Testis (tissue), 3 donors: ENCODE data around the gene BCR. TPM values are rescaled to one million over a fixed set of nuclear protein-coding genes. Genes with fewer than 3 reads are reported as not detected.

ENCODE experiments used
- DNase-seq: peaks from one replicate; pipeline ENCODE4 v3.0.0-alpha.2; 2019
- H3K27ac ChIP-seq, 2 donors: fragments of 200-600 bp; sonication (generic); one replicate each; pipeline ENCODE4 v1.5.1; 2019
- H3K27me3 ChIP-seq: fragments of 200-600 bp; sonication (generic); one replicate; pipeline ENCODE4 v1.5.1; 2019
- H3K36me3 ChIP-seq: fragments of 200-600 bp; sonication (generic); one replicate; pipeline ENCODE4 v1.5.1; 2017; ENCODE audit warnings: low read depth; ENCODE audit errors: missing control alignments
- H3K4me1 ChIP-seq: fragments of 200-600 bp; sonication (generic); one replicate; pipeline ENCODE4 v1.5.1; 2019
- H3K4me3 ChIP-seq, 2 donors: fragments of 200-600 bp; sonication (generic); one replicate each; pipeline ENCODE4 v1.5.1; 2017 to 2019
- H3K9me3 ChIP-seq: fragments of 200-600 bp; sonication (generic); one replicate; pipeline ENCODE4 v1.5.1; 2017
- CTCF ChIP-seq, 3 experiments: fragments of 450-650 bp in 2 of 3; fragments of 200-600 bp in 1 of 3; sonication (generic) in 1 of 3; IDR thresholded peaks; one replicate each; pipeline ENCODE4 v1.5.1; 2016 to 2019; ENCODE audit warnings: antibody characterized with exemption in 3 of 3, mild to moderate bottlenecking in 2 of 3, moderate library complexity in 1 of 3
- POLR2A ChIP-seq: fragments of 450-650 bp; IDR thresholded peaks from one replicate; pipeline ENCODE4 v1.6.1; 2017; ENCODE audit warnings: antibody characterized with exemption, mild to moderate bottlenecking, moderate library complexity
- WGBS, 2 donors: methylation state at CpG; one replicate each; pipeline ENCODE4 v1.1.5; 2018; 5-methylcytosine and 5-hydroxymethylcytosine counted together
- intact Hi-C: fragments of 100-400 bp; cut with DNase I; formaldehyde crosslinking; loops from one replicate; pipeline ENCODE4 v1.15.1; 2023; ENCODE audit warnings: low total_unique reads
- polyA plus RNA-seq: library from polyadenylated mRNA; stranded (reverse); fragments of 350-450 nt; fragmentation: Illumina TruSeq; extraction: RNeasy Lipid Tissue Mini Kit (QIAGEN cat#74804); gene quantifications from one replicate; pipeline ENCODE4 v1.2.3, GENCODE V29; 2014; ENCODE audit warnings: low read depth, low replicate concordance; ENCODE audit not compliant: insufficient read depth
- total RNA-seq, 2 donors: library from RNA; depleted of rRNA; stranded (reverse); fragments of >200 nt; gene quantifications; one replicate each; pipeline ENCODE4 v1.2.3, GENCODE V29; 2016

Gene BCR
- total and polyA plus RNA-seq, 3 donors from 2014 or later = 52.5 to 108 (median 105) TPM

- H3K9me3 ChIP-seq = no peaks in the 10 kb centered on the region
- no peak overlapping the region for H3K4me3 ChIP-seq
- H3K27ac ChIP-seq = no peak overlapping the region
- no peak for DNase-seq
- H3K4me1 ChIP-seq = peaks cover 23% of the 10 kb centered on the region
- no peaks in the 10 kb centered on the region for H3K27me3 ChIP-seq
- no peak for TF ChIP-seq CTCF (IDR thresholded peaks at IDR 0.05)
- no peak for TF ChIP-seq POLR2A
- intact Hi-C loops = no loop called here
- H3K36me3 ChIP-seq = no peaks in the 10 kb centered on the region
- WGBS, 2 donors = 94 to 96% methylated on average over 3 of the region's 3 CpGs
Measured at GRCh38 chr22:23211622-23212021, 31.3 kb downstream of the BCR start.

GRCh38 chr22:23212061-23213021 is 32.0 kb downstream of the BCR start:
- WGBS, 2 donors = 77 to 85% methylated on average over 8 to 10 of the region's 10 CpGs

GRCh38 chr22:23213022-23213555 is 32.8 kb downstream of the BCR start:
- intact Hi-C loops = no loop called here
- no peaks in the 10 kb centered on the region for H3K27me3 ChIP-seq
- peaks cover 27% of the 10 kb centered on the region for H3K4me1 ChIP-seq
- no peaks in the 10 kb centered on the region for H3K36me3 ChIP-seq
- 80 to 81% methylated on average over 12 to 13 of the region's 13 CpGs for WGBS, 2 donors
- H3K9me3 ChIP-seq = no peaks in the 10 kb centered on the region
- TF ChIP-seq POLR2A = no peak
- no peak for TF ChIP-seq CTCF (IDR thresholded peaks at IDR 0.05)
- no peak overlapping the region for H3K4me3 ChIP-seq
- no peak overlapping the region for H3K27ac ChIP-seq
- DNase-seq = no peak

More at GRCh38 chr22:23212061-23213021, 32.0 kb downstream of the BCR start:
- Histone ChIP-seq H3K27me3 (no peaks in the 10 kb centered on the region), H3K4me1 (peaks cover 23% of the 10 kb centered on the region), H3K27ac (no peak overlapping the region), H3K9me3 (no peaks in the 10 kb centered on the region), H3K36me3 (no peaks in the 10 kb centered on the region), H3K4me3 (no peak overlapping the region)
- TF ChIP-seq POLR2A (no peak), CTCF (IDR thresholded peaks at IDR 0.05) (no peak)
- DNase-seq = no peak
- intact Hi-C loops = no loop called here

- H3K27ac ChIP-seq = no peak overlapping the region
Measured at GRCh38 chr22:23213581-23214334, 33.4 kb downstream of the BCR start.

More at GRCh38 chr22:23213581-23214334, 33.4 kb downstream of the BCR start:
- intact Hi-C loops = no loop called here
- Histone ChIP-seq H3K27me3 (no peaks in the 10 kb centered on the region), H3K9me3 (no peaks in the 10 kb centered on the region), H3K36me3 (no peaks in the 10 kb centered on the region), H3K4me1 (peaks cover 34% of the 10 kb centered on the region), H3K4me3 (no peak overlapping the region)
- TF ChIP-seq POLR2A (no peak), CTCF (IDR thresholded peaks at IDR 0.05) (no peak)
- DNase-seq = no peak
- WGBS, 2 donors = 73 to 74% methylated on average over 10 to 11 of the region's 11 CpGs
